ENCODE measurements around the gene TUSC1. TPM values are rescaled to one million over a fixed set of nuclear protein-coding genes. Genes with fewer than 3 reads are reported as not detected.
"Not testable (repeated sequence)": the region's sequence is repeated elsewhere in the genome, so short reads cannot be mapped to it uniquely, and the experiment has no call there.

The TUSC1 gene
- total RNA-seq = 10 to 100 TPM in 4 of 8 experiments, 1 to 10 TPM in 4; 1.6 to 13.7 (median 7.4) TPM

DNA sequence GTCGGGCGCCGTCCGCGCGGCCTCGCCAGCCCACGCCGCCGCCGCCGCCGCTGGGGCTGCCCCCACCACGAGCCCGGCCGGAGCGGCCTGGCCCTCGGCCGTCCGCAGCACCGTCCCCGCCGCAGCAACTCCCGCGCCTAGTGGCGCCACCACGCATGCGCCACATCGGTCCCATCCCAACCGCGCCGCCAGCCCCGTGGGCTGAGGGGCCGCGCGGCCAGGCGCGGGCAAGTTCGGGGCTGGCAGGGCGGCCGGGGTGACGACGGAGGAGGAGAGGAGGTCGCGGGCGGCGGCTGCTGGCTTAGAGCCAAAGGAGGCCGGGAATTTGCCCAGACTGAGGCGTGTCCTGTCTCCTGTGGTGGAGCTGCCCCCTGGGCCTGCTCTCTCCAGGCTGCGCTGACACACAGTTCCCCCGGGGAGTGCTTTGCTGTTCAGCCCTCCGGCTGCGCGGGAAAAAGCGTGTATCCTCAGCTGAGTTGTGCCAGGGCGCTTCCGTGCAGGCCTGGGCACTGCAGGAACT is at the start of gene TUSC1:
TSS of gene TUSC1 (minus strand) at position 298 of the 520 bp plus-strand sequence. CDS start at position 166, 132 bp downstream.
- Histone ChIP-seq H3K4me1 (replicated peaks in 1 of 2) (peaks cover 14 to 15% of the 10 kb centered on the region in 2 donors), H3K4me3 (peak within 1 kb of the TSS; percentile 55 to 77 (median 65)), H3K27ac (peak within 1 kb of the TSS; percentile 87 to 97)
- 0 to 50% (median 3%) methylated on average over 2 to 7 of the region's 57 CpGs; no CpG with 5 or more reads in 4 of the 10 experiments for WGBS, 10 experiments
- in situ Hi-C loops (cut with MboI; ENCODE audit: low pct_unique_long_range_greater_than_20kb in 2 of 9, low sequenced_read_pairs in 9 of 9, unreplicated experiment in 9 of 9) = no loop called here
- peak; percentile 78 to 91 (median 86) for ATAC-seq (replicated peaks in 6 of 8)

DNA sequence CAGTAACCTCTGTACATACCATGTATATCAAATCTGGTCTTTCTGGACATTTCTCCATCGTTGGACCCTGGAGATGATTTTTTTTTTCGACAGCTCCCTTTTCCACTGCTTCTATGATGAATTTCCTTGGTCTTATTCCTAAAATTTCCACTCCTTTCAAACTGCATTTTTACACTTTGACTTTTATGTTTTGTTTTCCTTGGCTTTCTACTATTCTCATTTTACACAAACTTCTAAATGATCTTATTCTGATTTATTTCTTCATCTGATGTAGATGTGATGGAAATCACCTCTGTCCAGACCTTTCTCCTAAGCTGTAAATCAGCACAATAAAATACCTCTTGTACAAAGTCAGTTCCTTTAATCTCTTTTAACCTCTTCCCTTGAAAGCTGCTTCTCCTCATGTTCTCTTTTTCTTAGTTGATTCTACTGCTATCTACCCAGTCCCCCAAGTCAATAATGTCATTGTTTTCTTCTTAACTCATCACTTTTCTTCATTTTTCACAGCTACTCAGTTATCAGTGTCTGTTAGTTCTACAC is 48.7 kb upstream of the TUSC1 start:
- ATAC-seq (replicated peaks in 6 of 8) = no peak
- no peak overlapping the region for H3K4me3 ChIP-seq
- in situ Hi-C loops (cut with MboI; ENCODE audit: low pct_unique_long_range_greater_than_20kb in 2 of 9, low sequenced_read_pairs in 9 of 9, unreplicated experiment in 9 of 9) = loop anchor here in 1 of 9 experiments (25.0 kb wide), 1 partner anchor 110 kb away; no protein-coding TSS in a partner anchor
- no peak overlapping the region for H3K27ac ChIP-seq
- 0 to 91% (median 77%) methylated on average over 1 to 2 of the region's 2 CpGs for WGBS, 10 experiments
- H3K4me1 ChIP-seq (replicated peaks in 1 of 2) = peaks cover 0 to 3% of the 10 kb centered on the region in 2 donors

DNA sequence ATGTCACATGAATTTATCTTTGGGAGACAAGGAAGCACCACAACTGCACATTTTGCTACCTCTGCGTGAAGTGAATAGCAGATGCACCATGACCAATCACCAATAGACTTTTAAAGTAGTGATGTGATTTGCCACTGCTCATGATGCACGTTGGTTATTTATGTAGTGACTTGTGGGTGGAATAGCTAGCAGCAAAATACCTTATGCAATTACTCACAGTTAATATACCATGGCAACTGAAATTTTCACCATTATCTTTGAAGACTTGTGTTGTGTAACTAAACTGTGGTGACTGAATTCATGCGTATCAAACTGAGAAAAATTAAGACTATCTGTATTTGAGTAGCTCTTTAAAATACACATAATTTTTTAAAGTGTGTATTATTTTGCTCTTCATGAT is 46.2 kb upstream of the TUSC1 start:
- Histone ChIP-seq H3K4me3 (no peak overlapping the region), H3K27ac (no peak overlapping the region), H3K4me1 (replicated peaks in 1 of 2) (peaks cover 0 to 7% of the 10 kb centered on the region in 2 donors)
- in situ Hi-C loops (cut with MboI; ENCODE audit: low pct_unique_long_range_greater_than_20kb in 2 of 9, low sequenced_read_pairs in 9 of 9, unreplicated experiment in 9 of 9) = no loop called here
- 58 to 100% (median 97%) methylated on average over 1 to 3 of the region's 3 CpGs for WGBS, 10 experiments
- peak in 1 of 8 experiments; percentile 28 for ATAC-seq (replicated peaks in 6 of 8)

DNA sequence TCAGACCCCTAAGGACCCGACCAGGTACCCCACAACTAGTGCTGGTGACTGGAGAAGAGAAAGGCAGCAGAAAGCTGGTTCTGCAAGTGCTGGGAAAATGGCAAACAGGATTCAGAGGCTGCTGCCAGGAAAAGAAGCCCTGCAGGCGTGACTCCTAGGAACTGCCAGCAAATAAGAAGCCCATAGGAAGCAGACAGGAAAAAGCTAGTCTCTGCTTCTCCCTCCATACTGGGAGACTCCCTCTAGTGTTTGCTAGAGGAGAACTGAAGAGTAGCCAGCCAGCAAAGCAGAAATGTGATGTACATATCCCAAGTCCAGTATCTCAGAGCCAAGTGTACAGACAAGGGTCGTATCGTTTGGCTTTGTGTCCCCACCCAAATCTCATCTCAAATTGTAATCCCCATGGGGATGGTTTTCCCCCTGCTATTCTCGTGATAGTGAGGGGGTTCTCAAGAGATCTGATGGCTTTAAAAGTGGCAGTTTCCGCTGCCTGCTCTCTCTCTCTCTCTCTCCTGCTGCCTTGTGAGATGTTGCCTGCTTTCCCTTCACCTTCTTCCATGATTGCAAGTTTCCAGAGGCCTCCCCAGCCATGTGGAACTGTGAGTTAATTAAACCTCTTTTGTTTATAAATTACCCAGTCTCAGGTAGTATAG is 38.1 kb upstream of the TUSC1 start:
- peaks cover 0 to 4% of the 10 kb centered on the region in 2 donors for H3K4me1 ChIP-seq (replicated peaks in 1 of 2)
- peak; percentile 75 to 100 (median 96) for ATAC-seq (replicated peaks in 6 of 8)
- in situ Hi-C loops (cut with MboI; ENCODE audit: low pct_unique_long_range_greater_than_20kb in 2 of 9, low sequenced_read_pairs in 9 of 9, unreplicated experiment in 9 of 9) = no loop called here
- no peak overlapping the region for H3K27ac ChIP-seq
- WGBS, 10 experiments = 0 to 90% (median 77%) methylated on average over 1 to 6 of the region's 6 CpGs; no CpG with 5 or more reads in 1 of the 10 experiments
- no peak overlapping the region for H3K4me3 ChIP-seq

DNA sequence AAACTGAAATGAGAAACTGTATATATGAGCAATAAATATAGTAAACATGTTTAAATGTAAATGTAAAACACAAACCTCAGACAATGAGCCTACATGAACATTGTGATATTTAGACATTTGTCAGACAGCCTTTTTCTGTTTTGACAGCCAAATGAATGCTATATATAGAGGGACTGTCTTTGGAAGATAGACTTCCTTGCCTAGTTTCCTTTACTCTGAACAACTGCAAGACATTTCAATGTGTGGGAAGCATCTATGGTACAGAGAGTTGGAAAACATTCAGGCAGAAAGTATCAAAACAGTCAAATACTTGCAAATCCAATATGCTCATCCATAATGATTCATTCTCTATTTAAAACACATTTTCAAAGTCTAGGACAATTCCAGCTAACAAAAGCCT is 31.7 kb upstream of the TUSC1 start:
- H3K4me3 ChIP-seq = no peak overlapping the region

DNA sequence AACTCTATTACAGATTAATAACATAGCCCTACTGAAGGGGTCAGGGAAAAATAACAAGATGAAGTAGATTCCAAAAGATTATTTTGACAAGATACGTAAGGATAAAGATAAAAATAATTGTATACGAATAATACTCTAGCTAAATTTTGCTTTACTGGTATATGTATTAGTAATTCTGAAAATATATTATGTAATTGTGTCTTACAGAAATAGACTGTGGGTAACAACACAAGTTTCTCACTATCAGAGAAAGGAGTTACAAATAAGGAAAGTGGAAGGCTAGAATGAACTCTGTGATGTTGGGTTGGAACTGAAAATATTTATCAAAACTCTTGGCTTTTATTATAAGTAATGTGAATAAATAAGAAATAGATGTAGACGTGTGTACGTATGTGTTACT is 26.6 kb upstream of the TUSC1 start:
- H3K4me1 ChIP-seq (replicated peaks in 1 of 2) = peaks cover 0 to 5% of the 10 kb centered on the region in 2 donors
- 21 to 100% (median 92%) methylated on average over 1 to 4 of the region's 4 CpGs for WGBS, 10 experiments
- H3K4me3 ChIP-seq = no peak overlapping the region
- in situ Hi-C loops (cut with MboI; ENCODE audit: low pct_unique_long_range_greater_than_20kb in 2 of 9, low sequenced_read_pairs in 9 of 9, unreplicated experiment in 9 of 9) = no loop called here
- no peak for ATAC-seq (replicated peaks in 6 of 8)
- H3K27ac ChIP-seq = no peak overlapping the region

More for the DNA sequence above, 31.7 kb upstream of the TUSC1 start:
- Histone ChIP-seq H3K4me1 (replicated peaks in 1 of 2) (no peaks in the 10 kb centered on the region), H3K27ac (no peak overlapping the region)
- in situ Hi-C loops (cut with MboI; ENCODE audit: low pct_unique_long_range_greater_than_20kb in 2 of 9, low sequenced_read_pairs in 9 of 9, unreplicated experiment in 9 of 9) = no loop called here
- ATAC-seq (replicated peaks in 6 of 8) = no peak

DNA sequence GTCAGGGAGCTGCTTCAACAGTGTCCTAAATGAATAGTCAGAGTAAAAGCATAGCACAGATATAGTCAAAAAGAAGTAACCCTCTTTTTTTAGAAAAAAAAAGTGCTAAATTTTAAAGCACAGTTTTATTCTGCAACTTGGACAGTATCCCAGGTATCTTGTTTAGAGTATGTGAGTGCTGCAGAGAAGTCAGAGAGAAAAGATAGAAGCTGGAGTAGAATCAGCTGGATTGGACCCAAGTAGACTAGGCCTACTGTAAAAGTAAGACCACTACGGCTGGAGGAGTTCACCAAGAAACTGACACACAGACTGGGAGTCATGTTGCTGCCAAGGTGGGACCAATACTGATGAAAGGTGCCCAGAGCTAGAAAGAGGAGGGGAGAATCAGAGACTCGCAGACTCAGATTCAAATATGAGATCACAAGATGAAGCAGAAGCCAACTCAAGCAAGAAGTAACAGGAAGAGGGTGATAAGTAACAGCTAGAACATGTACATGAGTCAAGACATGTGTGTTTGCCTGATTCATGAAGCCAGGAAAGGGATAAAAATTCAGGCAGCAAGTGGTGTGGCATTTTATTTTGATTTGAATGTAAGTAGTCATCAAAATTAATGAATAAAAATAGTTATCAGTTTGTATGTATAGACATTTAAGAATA is 25.6 kb upstream of the TUSC1 start:
- WGBS, 10 experiments = 19 to 100% (median 90%) methylated on average over 1 to 2 of the region's 2 CpGs; no CpG with 5 or more reads in 1 of the 10 experiments
- in situ Hi-C loops (cut with MboI; ENCODE audit: low pct_unique_long_range_greater_than_20kb in 2 of 9, low sequenced_read_pairs in 9 of 9, unreplicated experiment in 9 of 9) = no loop called here
- no peak overlapping the region for H3K4me3 ChIP-seq
- peaks cover 0 to 5% of the 10 kb centered on the region in 2 donors for H3K4me1 ChIP-seq (replicated peaks in 1 of 2)
- no peak overlapping the region for H3K27ac ChIP-seq
- ATAC-seq (replicated peaks in 6 of 8) = no peak

DNA sequence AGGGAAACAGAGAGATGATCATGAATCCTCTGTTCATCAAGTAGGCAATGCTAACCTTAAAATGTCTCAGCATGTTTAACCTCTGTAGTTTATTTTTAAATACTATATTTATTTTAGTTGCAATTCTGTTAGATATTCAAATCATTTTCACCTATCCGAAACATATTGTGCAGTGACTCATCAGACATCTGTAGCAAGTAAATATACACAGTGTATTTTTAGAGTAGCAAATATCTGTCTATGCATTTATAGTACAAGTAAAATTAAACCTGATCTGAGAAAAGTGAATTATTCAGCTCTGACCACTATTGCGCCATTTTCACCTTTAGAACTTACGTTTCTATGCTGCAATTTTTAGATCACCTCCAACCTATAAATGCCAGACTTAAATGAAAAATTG is 24.3 kb upstream of the TUSC1 start:
- no peak overlapping the region for H3K4me3 ChIP-seq
- H3K27ac ChIP-seq = no peak overlapping the region
- in situ Hi-C loops (cut with MboI; ENCODE audit: low pct_unique_long_range_greater_than_20kb in 2 of 9, low sequenced_read_pairs in 9 of 9, unreplicated experiment in 9 of 9) = no loop called here
- ATAC-seq (replicated peaks in 6 of 8) = no peak
- 48 to 100% (median 89%) methylated on average over 1 to 3 of the region's 3 CpGs; no CpG with 5 or more reads in 1 of the 10 experiments for WGBS, 10 experiments
- peaks cover 0 to 5% of the 10 kb centered on the region in 2 donors for H3K4me1 ChIP-seq (replicated peaks in 1 of 2)

DNA sequence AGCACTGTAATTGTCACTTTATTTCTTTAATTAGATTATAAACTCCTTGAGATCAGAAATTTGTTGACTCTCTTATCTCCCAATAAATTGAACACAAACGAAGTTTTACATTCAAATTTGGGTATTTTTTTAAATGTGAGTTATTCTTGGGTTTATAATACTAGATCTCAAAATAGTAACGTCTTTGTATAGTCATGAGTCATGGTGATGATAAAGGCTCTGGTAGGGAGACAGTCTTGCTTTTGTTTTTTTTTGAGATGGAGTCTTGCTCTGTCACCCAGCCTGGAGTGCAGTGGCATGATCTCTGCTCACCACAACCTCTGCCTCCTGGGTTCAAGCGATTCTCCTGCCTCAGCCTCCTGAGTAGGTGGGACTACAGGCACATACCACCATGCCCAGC is 22.7 kb upstream of the TUSC1 start:
- WGBS, 10 experiments = 0 to 86% (median 58%) methylated on average over 1 to 3 of the region's 3 CpGs; no CpG with 5 or more reads in 1 of the 10 experiments
- H3K4me1 ChIP-seq (replicated peaks in 1 of 2); in situ Hi-C loops (cut with MboI; ENCODE audit: low pct_unique_long_range_greater_than_20kb in 2 of 9, low sequenced_read_pairs in 9 of 9, unreplicated experiment in 9 of 9); H3K27ac ChIP-seq; H3K4me3 ChIP-seq: not testable (repeated sequence)
- ATAC-seq (replicated peaks in 6 of 8) = peak in 3 of 8 experiments; percentile 41 to 63 (median 52)

DNA sequence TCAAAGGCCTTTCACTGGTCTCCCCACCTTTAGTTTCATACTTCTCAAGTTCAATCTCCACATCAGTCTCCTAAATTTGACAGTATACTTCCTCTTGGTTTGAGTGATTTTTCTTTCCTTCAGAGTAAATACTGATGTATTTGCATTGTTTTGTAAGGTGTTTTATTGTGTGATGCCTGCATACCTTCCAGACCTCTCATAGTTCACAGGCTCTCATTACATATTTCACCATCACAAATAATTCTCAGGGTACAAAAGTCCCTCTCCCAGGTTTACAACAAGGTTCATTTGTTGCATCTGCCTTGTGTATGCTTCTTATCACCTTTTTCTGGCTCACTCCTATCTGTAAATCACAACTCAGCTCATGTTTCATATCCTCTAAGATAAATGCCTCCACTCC is 22.2 kb upstream of the TUSC1 start:
- Histone ChIP-seq H3K27ac (no peak overlapping the region), H3K4me1 (replicated peaks in 1 of 2) (peaks cover 7 to 9% of the 10 kb centered on the region in 2 donors), H3K4me3 (no peak overlapping the region)
- in situ Hi-C loops (cut with MboI; ENCODE audit: low pct_unique_long_range_greater_than_20kb in 2 of 9, low sequenced_read_pairs in 9 of 9, unreplicated experiment in 9 of 9) = no loop called here
- no peak for ATAC-seq (replicated peaks in 6 of 8)

DNA sequence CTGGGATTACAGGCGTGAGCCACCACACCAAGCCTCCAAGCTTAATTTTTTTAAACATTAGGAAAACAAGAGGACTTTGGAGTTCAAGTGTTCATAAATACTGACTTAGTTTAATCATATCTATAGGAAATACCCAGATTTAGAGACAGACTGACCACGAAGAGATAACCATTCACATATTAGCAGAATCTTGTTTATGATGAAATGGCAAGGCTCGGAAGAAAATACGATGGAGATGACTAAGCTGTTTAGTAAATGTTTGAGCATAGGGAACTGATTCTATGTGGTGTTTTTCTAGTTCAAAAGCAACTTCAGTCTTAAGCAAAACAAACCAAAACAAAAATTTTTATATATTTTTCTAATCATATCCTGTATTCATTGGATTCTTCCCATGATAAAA is 13.5 kb upstream of the TUSC1 start:
- no peak overlapping the region for H3K27ac ChIP-seq
- ATAC-seq (replicated peaks in 6 of 8) = no peak
- 25 to 100% (median 76%) methylated on average over 2 to 4 of the region's 4 CpGs; no CpG with 5 or more reads in 2 of the 10 experiments for WGBS, 10 experiments
- H3K4me3 ChIP-seq = no peak overlapping the region
- in situ Hi-C loops (cut with MboI; ENCODE audit: low pct_unique_long_range_greater_than_20kb in 2 of 9, low sequenced_read_pairs in 9 of 9, unreplicated experiment in 9 of 9) = no loop called here
- peaks cover 4 to 7% of the 10 kb centered on the region in 2 donors for H3K4me1 ChIP-seq (replicated peaks in 1 of 2)

DNA sequence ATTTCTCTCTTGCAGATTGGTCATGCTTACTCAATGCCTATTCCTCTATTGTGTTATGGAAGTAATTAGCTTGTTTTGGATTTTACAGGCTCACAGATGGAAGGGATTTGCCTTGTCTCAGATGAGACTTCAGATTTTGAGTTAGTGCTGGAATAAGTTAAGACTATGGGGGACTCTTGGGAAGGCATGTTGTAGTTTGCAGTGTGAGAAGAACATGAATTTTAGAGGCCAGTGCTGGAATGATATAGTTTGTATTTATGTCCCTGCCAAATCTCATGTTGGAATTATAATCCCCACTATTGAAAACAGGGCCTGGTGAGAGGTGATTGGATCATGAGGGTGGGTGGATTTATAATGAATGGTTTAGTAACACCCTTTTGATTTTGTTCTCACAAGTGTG is 6.1 kb upstream of the TUSC1 start:
- ATAC-seq (replicated peaks in 6 of 8) = no peak
- Histone ChIP-seq H3K4me1 (replicated peaks in 1 of 2) (no peaks in the 10 kb centered on the region), H3K27ac (no peak overlapping the region), H3K4me3 (no peak overlapping the region)
- in situ Hi-C loops (cut with MboI; ENCODE audit: low pct_unique_long_range_greater_than_20kb in 2 of 9, low sequenced_read_pairs in 9 of 9, unreplicated experiment in 9 of 9) = no loop called here

DNA sequence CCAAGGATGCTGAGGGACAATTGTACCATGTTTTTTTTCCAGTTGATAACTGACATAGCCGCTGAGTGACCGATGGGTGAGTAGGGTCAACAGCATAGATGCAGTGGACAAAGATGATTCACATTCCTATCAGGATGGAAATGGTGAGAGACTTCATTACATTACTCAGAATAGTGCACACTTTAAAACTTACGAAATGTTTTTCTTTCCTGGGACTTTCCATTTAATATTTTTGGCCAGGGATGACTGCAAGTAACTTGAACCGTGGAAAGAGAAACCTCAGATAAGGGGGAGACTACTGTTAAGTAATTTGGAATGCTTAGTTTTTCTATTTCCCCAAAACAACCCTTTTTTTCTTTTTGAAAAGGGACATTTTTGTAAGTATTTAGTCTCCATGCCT is 3.0 kb upstream of the TUSC1 start:
- no peak for ATAC-seq (replicated peaks in 6 of 8)
- in situ Hi-C loops (cut with MboI; ENCODE audit: low pct_unique_long_range_greater_than_20kb in 2 of 9, low sequenced_read_pairs in 9 of 9, unreplicated experiment in 9 of 9) = no loop called here
- WGBS, 10 experiments = 0 to 100% (median 98%) methylated on average over 1 to 4 of the region's 4 CpGs
- Histone ChIP-seq H3K4me3 (no peak overlapping the region), H3K4me1 (replicated peaks in 1 of 2) (peaks cover 5 to 6% of the 10 kb centered on the region in 2 donors), H3K27ac (no peak overlapping the region)
